Activated CD8-positive, alpha-beta memory T cell treated with anti-CD3 and anti-CD28 coated beads for 1 hour (primary cell): ENCODE data around the gene KCNQ4.

ENCODE experiments used
- DNase-seq, 2 donors: peaks; one replicate each; pipeline ENCODE4 v3.0.0-alpha.2; 2020; ENCODE audit warnings: low read depth in 1 of 2; ENCODE audit errors: extremely low read depth in 1 of 2

The KCNQ4 gene

DNA sequence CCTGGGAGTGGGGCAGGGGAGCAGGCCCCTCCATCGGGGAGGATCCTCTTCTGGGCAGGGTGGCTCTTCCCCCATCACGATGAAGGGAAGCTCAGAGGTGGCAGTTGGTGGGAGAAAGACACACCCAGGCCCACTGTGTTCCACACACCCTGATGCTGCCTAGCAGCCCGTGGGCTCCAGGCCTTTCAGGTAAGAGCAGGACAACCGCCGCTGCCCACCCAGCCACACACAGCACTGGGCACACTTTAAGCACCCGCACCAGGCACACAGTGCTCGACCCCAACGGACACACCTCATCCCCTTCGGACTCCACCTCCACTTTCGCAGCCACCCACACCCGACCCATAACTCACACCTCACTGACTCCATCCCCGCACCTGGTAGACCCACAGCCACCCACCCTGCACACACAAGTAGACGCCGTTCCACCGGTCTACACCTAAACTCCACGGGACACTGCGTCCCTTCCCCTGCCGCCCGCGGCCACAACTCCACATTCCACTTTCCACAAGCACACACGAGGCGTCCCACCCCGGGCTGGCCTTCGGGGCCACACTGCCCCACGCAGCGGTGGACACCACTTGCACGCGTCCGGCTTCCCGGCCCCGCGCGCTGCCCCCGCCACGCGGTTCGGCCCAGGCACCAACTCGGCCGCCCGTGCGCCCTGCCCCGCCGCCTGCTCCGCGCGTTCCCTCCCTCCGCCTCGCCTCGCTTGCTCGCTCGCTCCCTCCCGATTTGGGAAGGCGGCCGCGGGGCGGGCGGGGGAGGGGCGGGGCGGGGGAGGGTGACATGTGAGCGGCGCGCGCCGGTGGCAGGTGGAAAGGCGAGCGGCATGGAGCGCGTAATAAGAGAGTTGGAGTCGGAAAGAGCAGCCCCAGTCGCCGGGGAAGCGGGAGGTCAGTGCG lies at the start of gene KCNQ4:
Gene KCNQ4 (plus strand): TSS at position 787 of the 905 bp plus-strand sequence. CDS start 307 bp downstream, outside the sequence.
- no peak for DNase-seq

DNA sequence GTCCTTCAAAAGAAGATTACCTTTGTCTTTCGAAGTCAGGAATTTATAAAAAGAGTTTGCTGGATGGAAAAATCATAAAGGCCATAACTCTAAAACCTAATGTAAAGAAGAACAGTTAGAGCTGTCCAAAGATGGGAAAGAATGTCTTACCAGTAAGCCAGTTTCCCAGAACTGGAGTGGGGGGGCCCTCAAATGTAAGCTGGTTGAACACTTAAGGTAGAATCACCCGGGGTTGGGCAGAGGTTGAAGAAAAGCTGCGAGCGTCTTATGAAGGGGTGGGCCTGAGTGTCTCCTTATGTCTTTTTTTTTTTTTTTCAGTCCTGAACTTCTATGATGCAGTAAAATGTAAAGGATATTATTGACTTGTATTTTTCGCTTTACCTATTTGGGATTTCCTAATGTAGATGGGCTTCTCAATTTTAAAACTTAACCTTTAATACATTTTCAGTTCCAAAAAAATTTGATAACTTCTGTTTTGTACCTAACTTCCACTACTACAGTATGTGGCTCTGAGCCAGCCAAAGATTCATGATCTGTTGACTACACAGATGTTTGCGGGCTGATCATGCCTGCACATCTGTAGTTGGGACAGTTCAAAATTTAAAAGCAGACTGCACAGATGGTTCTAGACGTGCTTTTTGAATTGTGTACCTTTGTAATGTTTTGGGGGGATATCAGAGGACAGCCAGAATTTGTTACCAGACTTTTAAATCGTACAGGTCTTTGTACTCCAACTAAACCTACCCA lies 48.5 kb upstream of the KCNQ4 start:
- DNase-seq, result no peak

DNA sequence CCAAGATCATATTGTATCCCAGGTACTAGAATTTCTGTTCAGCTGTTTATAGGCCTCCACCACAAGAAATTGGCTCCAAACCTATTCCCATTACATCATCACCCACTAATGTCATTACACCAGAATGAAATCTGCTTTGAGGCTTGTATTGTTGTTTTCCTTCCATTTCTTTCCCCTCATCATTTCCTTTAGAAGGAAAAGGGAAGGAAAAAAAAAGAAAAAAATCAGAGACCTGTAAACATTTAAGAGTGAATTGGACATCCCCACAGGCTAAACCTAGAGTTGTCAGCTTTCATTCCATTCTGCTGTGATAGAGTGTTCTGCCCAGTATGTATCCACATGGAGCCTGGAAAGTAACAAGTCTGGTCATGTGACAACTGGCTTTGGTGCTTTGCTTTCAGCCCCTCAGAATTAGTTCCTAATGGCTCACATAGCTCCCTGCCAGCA lies 47.5 kb upstream of the KCNQ4 start:
- DNase-seq, result no peak

DNA sequence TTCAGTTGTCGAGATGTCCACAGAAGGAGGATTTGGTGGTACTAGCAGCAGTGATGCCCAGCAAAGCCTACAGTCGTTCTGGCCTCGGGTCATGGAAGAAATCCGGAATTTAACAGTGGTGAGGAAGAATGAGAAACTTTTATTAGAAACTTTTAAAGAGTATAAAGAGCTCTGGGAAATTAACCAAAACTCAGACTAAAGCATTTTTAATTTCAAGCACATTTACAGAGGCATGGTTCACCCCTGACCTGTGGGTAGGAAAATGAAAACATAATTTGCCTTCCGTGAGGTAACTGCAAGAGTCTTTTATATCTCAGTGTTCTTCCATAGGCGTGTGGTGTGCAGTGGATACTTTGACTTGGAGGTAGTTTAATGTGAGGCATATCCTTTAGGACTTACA lies 44.8 kb upstream of the KCNQ4 start:
- no peak for DNase-seq

DNA sequence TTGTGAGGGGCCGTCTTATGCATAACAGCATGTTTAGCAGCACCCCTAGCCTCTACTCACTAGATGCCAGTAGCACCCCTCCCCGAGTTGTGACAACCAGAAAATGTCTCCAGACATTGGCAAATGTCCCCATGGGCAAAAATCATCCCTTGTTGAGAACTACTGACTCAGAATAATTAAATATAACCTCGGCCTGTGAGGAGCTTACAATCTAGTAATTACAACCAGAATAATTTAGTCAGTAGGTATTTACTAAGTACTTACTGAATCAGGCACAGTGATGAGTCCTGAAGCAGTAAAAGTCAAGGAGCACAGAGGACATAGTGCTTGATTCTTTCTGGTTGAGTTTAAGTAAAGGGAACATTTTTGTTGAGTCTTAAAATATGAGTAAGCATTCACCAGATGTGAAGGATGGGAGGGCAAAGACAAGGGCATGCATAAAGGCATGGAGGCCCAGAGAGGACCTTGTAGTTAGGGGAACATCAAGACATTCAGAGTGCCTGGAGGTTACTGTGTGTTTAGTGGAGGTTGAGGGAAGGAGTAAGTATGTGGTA lies 44.1 kb upstream of the KCNQ4 start:
- DNase-seq, result no peak

DNA sequence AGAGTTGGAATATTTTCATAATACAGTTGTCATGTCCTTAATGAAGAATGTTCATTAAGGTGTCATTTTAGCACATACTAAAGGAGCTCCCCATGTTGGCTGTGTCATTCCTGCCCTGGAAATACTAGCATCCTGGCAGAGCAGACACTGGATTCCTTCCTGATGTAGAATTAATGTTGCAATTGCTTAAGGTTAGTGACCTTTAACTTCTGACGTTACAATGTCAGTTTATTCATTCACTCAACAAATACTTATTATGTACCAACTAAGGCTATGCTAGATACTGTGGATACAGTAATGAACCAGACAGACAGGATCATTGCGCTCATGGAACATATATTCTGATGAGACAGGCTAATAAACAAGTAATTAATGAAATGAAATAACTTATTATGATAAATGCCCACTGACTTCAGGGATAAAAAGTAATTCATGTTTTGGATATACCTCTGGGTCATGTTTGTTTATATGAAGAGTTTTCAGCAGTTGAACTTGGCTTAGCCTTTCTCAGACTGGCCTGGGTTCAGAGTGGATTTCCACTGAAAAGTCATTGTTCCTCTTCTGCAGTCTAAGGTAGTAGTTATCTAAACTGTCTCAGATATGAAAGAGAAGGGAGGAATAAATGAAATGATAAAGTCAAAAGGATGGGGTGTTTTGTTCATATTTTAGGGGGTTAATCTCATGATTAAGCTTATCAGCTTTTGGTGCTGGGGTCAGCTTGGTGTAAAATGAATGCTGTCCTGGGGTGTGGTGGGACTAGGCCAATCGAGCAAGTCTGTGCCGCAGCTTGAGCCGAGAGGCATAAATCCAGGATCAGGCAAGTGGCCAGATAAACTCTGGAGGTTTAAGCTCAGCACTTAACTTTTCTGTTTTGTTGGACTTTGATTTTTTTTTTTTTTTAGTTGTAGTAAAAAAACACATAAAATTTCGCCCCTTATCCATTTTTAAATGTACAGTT lies 43.3 kb upstream of the KCNQ4 start:
- no peak for DNase-seq

DNA sequence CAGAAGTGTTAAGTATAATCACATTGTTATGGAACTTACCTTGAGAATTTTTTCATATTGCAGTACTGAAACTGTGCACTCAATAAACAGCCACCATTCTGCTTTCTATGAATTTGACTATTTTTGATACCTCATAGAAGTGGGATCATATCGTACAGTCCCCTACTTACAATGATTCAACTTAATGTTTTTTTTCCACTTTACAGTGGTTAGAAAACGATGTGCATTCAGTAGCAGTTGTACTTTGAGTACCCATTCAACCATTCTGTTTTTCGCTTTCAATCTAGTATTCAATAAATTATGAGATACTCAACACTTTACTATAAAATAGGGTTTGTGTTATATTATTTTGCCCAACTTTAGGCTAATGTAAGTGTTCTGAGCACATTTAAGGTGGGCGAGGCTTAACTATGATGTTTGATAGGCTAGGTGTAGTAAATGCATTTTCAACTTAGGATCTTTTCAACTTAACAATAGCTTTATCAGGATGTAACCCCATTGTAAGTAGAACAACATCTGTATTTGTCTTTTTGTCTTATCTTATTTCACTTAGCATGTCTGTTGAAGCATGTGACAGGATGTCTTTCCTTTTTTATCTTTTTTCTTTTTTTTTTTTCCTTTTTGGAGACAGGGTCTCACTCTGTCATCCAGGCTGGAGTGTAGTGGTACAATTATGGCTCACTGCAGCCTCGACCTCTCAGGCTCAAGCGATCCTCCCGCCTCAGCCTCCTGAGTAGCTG lies 42.4 kb upstream of the KCNQ4 start:
- no peak for DNase-seq

DNA sequence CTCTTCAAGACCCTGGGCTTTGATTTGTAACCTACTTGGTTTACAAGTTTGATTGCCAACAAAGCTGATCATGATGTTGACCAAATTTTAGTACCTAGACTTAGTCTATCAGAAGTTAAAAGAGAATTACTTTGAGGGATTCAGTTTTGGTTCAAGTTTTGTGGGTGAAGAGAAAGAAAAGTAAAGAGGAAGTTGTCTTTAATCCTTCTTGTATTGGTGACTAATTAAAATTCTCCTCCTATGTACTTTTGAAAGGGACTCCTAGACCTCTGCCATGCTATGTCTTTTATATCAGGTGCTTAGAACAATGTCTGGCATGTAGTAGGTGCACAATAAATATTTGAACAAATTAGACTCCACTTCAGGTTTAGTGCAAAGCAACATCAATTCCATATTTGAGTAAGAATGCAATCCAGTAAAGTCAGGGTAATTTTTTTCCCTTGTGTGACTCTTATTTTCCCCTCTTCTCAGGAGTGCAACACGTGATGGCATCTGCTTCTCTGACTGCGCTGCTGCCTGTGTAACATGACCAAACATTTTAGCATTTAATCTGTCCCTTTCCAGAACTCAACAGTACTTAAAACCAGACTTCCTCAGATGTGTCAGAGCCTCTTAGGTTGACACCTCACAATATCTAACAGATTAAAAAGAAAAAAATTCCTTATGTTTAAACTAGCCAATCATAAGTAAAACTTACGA lies 41.1 kb upstream of the KCNQ4 start:
- DNase-seq, result no peak

DNA sequence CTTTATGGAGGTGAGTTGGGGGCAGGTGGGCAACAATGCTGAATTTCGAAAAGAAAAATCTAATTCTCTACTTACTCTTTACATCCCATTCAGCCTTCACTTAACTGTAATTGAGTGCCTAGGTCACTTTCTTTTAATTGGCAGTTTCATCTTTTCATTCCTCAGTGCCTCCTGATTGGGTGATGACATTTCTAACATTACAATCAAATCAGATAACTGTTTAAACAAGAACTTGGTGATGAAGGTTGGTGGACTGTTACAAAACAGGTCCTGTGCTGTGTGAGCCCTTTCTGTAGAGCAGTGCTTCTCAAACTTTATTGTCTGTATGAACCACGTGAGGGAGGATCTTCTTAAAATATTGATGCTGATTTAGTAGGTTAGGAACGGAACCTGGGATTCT lies 40.1 kb upstream of the KCNQ4 start:
- DNase-seq, result no peak

DNA sequence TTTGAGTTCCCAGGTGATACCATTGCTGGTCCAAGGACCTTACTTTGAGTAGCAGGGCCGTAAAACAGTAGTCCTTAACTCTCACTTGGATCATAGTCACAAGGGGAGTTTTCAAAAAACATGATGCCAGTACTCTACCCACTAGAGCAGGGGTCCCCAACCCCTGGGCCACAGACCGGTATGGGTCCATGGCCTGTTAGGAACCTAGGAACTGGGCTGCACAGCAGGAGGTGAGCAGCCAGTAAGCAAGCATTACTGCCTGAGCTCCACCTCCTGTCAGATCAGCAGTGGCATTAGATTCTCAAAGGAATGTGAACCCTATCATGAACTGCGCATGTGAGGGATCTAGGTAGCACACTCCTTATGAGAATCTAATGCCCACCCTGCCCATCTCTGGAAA lies 39.7 kb upstream of the KCNQ4 start:
- no peak for DNase-seq

DNA sequence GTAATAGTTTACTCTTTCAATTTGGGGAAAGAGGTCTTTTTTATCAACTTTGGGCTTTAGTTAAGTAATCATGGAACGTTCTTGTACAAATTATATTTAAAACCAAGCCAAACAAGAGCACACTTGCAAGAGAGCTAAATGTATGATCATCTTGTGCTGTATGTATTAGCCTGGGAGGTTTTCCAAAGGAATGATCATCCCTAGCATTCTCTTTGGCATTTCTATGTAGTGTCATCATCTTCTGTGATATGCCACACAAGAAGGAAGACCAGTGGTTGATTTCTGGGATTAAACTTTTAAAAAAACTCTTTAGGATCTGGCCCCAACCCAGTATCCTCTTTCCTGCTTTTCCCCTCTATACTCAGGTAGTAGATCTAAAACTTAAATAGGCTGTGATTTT lies 38.4 kb upstream of the KCNQ4 start:
- DNase-seq, result no peak

DNA sequence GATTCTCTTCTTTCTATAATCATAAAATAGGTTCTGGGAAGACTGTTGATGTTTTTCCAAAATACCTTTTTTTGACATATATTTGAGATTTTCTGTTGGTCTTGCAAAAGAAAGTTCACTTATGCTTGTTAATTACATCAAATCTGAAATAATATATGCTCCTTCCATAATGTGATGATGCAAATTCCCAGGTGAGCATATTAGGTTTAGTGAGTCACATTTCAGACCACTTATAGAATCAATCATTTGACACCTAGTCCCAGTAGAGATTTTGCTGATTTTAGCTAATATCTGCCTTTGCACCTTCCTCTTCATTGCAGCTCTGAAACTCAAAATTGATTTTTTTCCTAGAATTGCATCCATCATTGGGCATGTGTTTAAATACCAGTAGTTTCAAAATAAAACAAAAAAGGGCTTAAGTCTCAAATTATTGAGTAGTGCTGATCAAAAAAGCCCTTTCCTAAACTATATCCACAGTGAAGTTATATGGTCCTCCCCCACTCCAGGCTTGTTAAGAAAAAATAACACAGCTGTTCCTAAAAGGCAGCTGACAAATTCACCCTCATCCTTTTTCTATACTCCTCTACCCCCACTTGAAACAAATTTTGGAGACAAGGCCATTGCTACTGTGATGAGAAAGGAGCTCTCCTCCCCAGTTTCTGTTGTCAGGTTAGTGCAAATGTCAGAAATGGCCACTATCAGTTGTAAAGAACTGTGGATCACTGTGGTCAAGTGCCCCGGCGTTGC lies 37.1 kb upstream of the KCNQ4 start:
- DNase-seq, result no peak

DNA sequence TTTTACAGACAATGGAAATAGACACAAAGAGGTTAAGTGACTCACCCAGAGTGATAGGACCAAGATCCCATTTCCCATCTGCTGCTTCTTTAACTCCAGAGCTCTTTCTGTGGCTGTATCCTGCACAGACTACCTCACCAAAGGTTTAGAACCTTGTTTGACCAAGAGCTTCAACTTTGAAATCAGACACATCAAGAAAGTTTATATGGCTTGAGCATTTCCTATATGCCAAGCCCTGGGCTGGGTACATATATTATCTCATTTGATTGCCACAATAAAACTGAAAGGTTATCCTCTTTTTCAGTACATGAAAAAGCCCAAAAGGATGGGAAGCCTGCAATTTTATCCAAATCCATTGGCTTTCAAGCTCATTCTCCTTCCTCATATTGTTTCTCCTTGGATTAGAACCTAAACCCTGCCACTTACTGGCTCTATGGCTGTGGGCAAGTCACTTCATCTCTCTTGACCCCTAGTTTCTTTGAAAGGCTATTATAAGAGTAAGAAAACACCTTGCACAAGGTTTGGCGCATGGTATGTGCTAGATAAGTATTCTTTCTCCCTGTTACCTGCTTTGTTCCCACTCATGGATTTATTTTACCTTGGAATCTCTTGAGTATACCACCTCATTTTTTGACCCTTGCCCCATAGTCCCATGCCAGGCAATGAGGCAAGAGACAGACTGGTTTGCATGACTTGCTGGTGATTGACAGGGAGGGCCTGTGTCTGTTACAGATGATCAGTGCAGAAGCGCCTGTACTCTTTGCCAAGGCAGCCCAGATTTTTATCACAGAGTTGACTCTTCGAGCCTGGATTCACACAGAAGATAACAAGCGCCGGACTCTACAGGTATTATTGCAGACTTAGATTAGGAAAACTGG lies 34.5 kb upstream of the KCNQ4 start:
- DNase-seq, result no peak

DNA sequence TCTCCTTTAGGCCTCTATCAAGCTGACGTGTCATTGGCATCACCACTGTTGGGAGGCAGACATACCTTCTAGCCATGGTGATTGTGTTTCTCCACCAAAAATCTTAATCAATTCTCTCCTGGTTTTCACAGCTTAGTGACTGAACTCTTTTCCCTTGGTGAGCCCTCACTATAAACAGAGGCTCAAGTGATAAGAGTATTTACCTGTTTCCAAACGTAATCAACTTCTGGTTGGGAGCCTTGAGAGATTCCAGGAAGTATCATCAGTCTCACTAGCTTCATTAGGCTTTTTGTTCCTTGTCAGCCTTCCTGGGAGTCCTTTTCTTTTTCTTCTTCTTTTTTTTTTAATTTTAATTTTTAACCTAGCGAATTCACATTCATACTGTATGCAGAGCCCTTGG lies 33.8 kb upstream of the KCNQ4 start:
- no peak for DNase-seq

DNA sequence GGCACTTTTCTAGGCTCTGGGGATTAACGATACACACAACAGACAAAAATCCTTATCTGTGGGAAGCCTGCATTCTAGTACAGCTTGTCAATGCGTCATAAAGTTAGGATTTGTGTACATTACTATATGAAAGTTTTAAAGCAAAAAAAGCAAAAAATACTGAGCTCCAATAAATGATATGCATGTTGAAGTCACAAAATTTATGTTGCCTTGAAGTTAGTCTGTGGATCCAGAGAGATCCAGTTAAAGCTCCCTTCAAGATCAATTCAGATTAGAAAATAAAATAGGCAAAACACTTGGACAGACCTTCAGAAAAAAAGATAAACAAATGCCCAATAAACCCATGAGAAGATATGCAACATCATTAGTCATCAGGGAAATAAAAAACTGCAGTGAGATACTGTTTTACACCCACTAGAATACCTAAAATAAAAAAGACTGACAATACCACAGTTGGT lies 33.1 kb upstream of the KCNQ4 start:
- DNase-seq, result no peak

DNA sequence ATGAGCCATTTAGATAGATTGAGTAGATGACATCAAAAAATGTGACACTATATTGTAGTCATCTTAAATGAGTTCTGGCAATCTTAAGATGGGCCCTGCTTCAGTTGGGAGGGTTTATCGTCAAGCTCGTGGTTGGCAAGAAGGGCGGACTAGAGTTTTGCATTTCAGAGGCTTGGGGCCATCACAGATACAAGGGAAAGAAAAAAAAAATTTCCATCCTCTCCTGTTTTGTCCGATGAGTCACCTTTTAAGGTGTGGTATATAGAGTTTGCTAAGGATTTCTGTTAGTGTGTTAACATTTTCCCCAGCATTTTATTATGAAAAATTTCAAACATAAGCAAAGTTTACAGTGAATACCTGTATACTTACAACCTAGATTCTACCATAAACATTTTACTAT lies 31.8 kb upstream of the KCNQ4 start:
- DNase-seq, result no peak

DNA sequence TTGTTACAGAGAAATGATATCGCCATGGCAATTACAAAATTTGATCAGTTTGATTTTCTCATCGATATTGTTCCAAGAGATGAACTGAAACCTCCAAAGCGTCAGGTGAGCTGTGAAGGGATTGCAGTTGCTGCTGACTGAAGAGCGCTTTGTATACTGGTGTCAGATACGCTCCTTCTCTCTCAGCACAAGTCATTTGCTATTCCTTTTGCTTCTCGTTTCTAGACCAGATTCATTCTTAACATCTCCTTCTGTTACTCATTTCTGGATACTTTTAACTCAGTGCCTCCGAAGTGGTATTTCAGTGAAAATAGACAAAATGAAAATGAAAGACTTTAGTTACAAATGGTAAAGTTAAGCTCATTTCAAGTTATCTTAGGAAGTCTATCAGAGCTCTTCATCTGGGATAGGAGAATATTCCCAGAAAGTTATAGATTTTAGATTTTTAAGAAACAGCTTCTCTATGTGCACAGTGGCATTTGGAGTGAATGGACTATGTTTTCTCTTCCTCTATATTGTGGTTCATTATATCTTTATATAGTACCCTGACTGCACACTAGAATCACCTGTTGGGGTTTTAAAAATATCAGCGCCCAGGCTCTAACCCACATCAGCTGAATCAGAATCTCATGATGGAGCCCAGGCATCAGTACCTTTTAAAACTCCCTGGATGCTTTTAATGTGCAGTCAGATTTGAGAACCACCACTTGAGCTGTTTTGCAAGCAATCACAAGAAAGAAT lies 30.3 kb upstream of the KCNQ4 start:
- DNase-seq, result no peak
